ENCODE measurements around the gene ELP2.
"Not testable (repeated sequence)": the region's sequence is repeated elsewhere in the genome, so short reads cannot be mapped to it uniquely, and the experiment has no call there.

The ELP2 gene

DNA sequence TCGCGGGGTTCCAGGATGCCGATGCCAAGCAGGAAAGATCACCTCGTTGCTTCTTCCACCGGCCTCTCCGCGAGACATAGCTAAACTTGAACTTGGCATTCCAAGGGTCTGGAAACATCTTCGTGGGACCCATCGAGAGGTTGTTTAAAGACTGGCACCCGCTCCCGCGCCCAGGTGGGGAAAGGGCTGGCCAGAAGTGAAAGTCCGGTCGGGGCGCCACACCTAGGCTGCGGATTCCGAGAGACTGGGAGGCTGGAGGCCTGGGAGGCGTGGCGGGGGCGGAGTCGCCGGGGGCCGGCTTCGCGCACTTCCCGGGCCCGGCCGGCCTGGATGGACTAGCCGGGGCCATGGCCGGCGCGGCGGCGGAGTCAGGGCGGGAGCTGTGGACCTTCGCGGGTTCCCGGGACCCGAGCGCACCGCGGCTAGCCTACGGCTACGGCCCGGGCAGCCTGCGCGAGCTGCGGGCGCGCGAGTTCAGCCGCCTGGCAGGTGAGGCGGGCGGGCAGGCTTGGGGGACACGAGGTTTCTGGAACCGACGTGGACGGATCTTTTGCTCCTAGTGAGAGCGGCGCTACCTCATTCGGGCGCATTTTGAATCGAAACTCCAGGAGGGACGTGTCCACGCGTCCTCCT lies 57.6 kb downstream of the ELP2 start, which contains the start of gene MOCOS:
Gene MOCOS (plus strand): TSS at position 305 of the 633 bp plus-strand sequence. CDS start 43 bp downstream, at position 348.
- DNase-seq (ENCODE audit: low read depth in 2 of 2, low spot score in 1 of 2) = no peak

DNA sequence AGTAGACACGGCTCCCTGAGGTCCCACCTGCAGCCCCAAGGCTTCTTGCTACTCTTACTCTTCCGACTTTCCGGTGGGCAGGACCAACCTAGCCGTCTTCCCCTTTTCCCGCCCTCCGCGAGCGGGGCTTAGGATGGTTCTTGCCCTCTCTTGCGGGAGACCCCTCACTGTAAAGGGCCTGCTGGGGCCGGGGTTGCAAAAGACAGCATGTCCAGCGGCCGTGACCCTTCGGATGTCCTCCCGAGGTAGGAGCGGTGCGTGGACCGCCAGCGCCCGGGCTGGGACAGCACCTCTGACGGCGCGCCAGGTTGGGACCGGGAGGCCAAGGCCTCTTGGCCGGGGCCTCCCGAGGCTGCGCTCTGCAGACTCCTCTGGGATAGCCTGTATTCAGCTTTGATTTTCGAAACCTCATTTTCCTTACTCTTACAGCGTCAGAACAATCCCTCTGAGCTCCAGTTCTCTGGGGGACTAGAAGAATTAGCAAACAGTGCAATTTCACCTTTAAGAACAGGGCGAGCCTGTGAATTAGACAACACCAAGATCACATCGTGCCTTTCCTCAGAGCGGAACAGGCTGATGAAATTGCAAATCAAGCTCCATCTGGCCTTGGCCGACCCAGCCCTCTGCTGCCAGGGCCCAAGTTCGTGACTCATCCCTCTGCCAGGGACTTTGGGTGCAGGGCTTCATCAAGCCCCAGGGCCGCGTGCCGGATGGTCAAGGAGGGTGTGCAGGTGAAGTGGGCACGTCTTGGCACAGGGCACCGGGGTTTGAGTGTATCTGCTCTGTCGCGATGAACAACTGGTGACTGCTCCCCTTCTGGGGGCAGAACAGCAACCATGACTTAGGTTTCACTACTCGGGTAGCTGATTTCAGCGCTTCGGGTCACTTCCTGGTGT lies 58.4 kb downstream of the ELP2 start:
- DNase-seq (ENCODE audit: low read depth in 2 of 2, low spot score in 1 of 2) = no peak

DNA sequence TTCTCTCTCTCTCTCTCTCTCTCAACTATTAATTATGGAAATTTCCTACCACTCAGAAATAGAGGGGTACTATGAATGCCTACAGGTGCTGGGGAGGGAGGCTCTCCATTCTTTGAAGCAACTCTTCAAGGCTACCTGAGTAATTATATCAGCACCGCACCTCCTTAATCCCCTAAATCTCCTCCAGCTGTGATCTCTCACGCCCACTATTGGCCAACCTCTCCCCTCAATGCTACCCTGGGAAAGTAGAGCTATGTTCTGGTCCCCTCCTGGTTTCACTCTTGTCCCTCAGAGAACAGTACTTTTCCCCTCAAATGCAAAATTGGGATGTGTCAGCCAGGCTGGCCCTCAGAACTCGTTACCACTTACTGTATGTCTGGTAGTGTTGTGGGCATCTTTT lies 59.2 kb downstream of the ELP2 start:
- no peak for DNase-seq (ENCODE audit: low read depth in 2 of 2, low spot score in 1 of 2)

DNA sequence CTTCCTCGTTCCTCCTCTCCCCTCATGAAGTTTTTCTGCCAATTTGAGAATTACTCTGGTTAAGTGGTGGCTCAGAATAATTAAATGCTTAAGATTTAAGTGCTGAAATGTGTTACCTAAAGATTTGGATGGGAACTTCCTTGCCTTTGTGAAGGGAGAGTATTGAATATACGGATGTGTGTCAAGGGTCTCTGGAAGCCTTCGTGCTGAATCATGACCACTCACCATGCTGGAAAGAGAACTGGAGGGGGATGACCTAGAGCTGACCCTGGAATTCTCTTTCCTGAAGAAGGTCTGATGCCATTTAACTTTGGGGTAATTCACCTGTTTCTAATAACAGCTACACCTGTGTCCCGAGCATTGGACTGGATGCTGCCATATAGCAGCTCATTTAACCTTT lies 59.8 kb downstream of the ELP2 start:
- DNase-seq (ENCODE audit: low read depth in 2 of 2, low spot score in 1 of 2) = no peak

DNA sequence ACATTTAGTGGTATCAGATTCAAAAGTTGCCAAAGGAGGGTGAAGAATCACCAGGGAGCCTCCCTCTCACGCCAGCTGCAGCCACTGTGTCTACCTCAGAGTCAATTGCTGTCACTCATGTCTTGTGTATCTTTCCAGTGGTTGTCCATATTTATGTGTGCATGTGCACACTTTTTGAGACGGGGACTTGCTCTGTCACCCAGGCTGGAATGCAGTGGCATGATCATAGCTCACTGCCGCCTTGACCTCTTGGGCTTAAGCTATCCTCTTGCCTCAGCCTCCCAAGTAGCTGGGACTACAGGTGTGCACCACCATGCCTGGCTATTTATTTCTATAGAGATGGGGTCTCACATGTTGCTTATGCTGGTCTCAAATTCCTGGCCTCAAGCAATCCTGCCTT lies 61.6 kb downstream of the ELP2 start:
- no peak for DNase-seq (ENCODE audit: low read depth in 2 of 2, low spot score in 1 of 2)

DNA sequence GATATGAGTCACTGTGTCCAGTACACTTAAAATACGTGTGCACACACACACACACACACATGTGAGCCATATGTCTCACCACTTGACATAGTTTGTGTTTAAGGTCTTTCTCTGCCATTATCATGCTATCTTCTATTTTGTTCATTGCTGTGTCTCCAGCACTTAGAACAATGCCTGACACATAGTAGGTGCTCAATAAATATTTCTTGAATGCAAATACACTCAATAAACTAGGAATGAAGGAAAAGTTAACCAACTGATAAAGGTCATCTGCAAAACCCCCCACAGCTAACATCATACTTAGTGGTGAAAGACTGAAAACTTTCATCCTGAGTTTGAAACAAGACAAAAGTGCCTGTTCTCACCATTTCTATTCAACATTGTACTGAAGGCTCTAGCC lies 62.0 kb downstream of the ELP2 start:
- no peak for DNase-seq (ENCODE audit: low read depth in 2 of 2, low spot score in 1 of 2)

DNA sequence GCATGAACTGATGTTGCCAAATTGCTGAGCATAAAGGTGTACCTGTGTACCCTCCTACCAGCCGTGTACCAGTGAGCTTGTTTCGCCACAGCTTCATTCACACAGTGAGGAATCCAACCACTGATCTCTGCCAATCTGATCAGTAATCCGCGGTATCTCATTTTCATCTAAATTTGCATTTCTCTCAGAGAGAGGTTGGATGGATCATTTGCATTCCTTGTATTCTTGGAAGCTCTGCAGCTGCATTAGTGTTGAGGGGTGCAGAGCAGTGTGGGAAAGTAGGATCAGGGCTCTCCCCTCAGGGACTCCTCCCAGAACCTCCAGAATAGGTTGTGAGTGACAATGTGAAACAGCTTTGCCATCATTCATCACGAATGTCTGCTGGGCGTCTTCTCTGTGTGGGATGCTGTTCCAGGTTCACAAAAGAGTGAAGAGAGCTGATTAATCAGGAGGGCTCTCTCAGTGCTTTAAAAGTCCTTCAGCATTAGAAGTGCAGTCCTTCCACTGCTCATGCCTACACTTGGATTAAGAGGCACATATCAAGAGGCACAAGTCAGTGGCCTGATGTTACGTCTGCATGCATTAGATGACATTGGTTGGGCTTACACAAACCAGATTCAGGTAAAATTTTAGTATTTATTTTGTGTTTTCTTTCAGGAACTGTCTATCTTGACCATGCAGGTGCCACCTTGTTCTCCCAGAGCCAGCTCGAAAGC lies 65.1 kb downstream of the ELP2 start:
- no peak for DNase-seq (ENCODE audit: low read depth in 2 of 2, low spot score in 1 of 2)

DNA sequence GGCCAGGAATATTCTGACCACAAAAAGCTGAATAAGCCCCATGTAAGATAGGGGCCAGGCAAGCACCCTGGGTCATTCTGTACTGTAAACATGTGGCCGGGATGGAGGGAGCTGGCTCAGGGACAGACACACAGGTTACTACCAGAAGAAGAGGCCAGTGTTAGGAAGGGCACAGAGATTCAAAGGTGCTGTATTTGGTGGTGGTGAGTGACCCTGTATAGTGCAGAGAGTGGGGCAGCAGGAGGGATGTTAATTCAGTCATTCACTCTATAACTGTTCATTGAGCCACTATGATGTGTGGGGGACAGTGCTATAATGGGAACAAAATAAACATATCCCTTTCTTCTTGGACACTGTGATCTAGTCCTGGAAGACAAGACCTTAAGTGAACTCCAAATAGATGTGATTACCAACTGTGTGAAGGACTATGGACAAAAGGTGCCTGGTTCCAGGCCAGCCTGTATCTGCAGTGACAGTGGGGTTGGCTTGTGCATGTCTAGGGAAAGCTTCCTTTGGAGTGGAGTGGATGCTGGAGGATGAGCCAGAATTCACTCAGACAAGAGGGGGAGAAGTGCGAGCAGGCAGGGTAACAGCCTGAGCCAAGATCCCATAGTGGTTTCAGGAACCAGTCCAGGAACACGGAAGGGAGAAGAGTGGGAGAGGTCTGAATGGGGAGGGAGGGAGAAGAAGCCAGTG lies 65.9 kb downstream of the ELP2 start:
- DNase-seq (ENCODE audit: low read depth in 2 of 2, low spot score in 1 of 2) = no peak

DNA sequence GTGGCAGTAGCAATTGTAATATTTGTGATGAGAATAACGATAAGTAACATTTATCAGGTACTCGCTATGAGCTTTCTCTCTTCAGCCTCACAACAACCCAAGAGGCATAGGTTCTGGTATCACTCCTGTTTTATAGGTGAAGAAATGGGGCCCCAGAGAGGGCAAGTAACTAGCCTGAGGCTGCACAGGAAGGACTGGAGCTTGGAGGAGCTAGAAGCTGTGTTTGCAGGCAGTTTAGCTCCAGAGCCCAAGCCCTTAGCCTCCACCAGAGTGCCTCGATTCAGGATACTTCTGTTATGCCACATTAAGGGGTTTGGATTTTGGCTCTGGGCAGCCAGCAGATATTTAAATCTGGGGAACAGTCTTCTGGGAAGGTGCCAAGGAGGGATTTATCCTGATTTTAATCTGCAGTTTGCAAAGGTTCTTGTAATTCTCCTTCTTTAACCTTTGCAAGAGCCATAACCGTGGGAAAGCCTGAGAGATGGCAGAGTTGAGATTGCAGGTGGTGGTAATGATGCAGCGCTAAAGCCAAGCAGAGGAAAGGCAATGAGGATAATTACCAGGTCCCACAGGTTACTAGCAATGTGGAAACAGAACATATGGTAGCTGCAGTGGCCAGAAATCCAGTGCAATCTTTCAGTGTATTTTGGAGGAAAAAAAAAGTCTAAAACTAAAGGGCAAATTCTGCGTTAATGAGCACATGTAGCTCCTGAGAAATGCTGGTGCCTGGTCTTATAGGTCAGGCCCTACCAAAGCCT lies 66.7 kb downstream of the ELP2 start:
- DNase-seq (ENCODE audit: low read depth in 2 of 2, low spot score in 1 of 2) = no peak

DNA sequence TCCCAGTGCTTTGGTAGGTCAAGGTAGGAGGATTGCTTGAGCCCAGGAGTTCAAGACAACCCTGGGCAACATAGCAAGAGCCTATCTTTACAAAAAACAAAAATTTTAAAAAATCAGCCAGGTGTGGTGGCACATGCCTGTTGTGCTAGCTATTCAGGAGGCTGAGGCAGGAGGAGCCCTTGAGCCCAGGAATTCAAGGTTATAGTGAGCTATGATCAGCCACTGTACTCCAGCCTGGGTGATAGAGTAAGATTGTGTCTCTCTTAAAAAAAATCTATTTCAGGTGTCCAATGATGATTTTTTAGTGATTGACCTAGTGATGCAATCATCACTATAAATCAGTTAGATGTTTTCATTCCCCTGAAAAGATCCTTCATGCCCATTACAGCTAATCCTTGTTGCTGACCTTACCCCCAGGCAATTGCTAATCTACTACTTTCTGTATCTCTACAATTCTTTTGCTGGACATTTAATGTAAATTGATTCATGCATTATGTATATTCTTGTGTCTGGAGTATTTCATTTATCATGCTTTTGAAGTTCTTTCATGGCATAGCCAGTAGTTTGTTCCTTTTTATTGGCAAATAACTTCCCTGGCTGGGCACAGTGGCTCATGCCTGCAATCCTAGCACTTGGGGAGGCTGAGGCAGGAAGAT lies 67.9 kb downstream of the ELP2 start:
- DNase-seq (ENCODE audit: low read depth in 2 of 2, low spot score in 1 of 2) = no peak

DNA sequence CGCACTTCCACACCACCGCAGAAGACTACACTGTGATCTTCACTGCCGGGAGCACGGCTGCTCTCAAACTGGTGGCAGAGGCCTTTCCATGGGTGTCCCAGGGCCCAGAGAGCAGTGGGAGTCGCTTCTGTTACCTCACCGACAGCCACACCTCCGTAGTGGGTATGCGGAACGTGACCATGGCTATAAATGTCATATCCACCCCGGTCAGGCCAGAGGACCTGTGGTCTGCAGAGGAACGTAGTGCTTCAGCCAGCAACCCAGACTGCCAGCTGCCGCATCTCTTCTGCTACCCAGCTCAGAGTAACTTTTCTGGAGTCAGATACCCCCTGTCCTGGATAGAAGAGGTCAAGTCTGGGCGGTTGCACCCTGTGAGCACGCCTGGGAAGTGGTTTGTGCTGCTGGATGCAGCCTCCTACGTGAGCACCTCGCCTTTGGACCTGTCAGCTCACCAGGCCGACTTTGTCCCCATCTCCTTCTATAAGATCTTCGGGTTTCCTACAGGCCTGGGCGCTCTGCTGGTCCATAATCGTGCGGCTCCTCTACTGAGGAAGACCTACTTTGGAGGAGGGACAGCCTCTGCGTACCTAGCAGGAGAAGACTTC lies 70.1 kb downstream of the ELP2 start:
- no peak for DNase-seq (ENCODE audit: low read depth in 2 of 2, low spot score in 1 of 2)

DNA sequence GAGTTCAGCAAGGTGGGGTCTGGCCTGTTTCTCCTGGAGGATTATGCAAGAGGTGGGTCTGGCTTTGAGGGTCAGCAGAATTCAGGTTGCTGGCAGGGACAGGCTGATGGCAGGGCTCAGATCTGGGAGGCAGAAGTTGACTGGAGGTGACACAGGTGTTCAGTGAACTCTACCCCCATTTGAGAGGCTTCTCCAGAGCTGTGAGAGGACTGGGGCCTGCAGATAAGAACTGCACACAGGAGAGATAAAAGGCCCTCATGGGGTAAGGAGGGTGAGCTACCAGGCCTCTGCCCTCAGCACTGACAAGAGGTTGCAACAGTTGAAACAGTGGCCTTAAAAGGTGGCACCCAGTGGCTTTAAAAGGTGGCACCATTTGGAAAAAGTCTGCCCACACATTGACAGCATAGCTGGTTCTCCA lies 70.7 kb downstream of the ELP2 start:
- DNase-seq (ENCODE audit: low read depth in 2 of 2, low spot score in 1 of 2) = no peak

DNA sequence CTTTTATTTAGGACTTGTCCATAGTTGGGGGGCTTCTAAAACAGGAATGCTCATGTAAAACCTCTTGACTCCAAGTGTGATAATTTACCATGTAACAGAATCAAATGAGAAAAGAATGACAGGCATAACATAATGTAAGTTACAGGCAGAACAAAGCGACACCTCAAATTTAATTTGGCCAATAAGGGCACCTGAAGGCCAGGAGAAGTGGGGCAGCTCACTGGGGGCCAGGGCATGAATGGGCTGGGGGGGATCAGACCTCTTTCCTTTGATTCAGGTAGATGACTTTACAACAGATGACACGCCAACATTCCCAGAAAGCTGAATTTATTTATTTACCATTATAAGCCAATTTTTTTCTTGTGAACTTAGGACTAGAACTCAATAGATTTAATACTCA lies 72.1 kb downstream of the ELP2 start:
- DNase-seq (ENCODE audit: low read depth in 2 of 2, low spot score in 1 of 2) = no peak

DNA sequence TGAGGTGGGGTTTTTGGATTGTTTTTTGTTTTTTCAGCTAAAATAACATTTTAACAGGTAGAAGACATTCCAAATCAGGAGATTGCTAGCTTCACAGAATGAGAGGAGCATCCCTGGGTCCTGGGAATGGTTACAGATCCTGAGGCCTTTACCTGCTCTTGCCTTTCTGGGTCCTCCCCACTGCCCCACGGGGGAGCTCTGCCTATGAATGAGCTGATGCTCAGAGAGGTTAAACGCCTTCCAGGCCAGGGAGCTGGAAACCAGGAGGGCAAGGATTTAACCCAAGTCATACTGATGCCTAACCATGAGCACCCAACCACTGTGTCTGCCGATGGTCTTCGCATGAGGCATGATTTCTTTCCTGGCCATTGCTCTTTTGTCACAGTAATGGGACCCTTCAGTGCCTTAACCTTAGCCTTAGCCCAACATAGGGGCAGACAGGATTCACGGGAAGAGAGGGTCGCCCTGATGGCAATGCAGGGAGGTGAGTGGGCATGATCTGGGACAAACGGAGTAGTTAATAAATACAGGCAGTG lies 73.7 kb downstream of the ELP2 start:
- DNase-seq (ENCODE audit: low read depth in 2 of 2, low spot score in 1 of 2) = no peak

DNA sequence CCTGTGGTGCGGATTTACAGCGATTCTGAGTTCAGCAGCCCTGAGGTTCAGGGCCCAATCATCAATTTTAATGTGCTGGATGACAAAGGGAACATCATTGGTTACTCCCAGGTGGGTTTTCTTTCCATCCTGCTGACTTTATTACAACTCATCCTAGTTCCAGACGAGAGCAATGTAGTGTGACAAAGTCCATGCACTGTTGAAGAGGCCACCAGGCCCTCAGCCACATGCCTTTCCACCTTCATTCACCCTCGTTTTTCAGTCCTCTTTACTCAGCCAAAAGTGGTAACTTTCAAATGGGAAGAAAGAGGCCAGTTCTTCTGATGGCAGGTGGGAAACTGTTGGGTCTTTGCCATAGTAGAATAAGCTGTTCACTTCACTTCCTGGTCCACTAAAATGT lies 75.5 kb downstream of the ELP2 start:
- no peak for DNase-seq (ENCODE audit: low read depth in 2 of 2, low spot score in 1 of 2)

DNA sequence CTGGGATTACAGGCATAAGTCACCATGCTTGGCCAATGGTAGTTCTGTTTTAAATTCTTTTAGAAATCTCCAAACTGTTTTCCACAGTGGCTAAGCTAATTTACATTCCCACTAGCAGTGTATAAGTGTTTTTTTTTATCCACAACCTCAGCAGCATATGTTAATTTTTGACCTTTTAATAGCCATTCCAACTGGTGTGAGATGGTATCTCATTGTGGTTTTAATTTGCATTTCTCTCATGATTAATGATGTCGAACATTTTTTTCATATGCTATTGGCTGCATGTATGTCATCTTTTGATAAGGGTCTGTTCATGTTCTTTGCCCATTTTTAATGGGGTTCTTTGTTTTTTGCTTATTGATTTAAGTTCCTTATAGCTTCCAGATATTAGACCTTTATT lies 77.6 kb downstream of the ELP2 start:
- DNase-seq (ENCODE audit: low read depth in 2 of 2, low spot score in 1 of 2) = no peak

DNA sequence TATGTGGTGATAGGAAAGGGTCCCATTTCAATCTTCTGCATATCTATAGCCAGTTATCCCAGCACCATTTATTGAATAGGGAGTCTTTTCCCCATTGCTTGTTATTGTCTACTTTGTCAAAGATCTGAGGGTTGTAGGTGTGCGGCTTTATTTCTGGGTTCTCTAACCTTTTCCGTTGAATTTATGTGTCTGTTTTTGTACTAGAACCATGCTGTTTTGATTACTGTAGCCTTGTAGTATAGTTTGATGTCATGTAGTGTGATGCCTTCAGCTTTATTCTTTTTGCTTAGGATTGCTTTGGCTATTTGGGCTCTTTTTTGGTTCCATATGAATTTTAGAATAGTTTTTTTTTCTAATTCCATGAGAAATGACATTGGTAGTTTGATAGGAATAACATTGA lies 78.3 kb downstream of the ELP2 start:
- DNase-seq (ENCODE audit: low read depth in 2 of 2, low spot score in 1 of 2) = not testable (repeated sequence)

DNA sequence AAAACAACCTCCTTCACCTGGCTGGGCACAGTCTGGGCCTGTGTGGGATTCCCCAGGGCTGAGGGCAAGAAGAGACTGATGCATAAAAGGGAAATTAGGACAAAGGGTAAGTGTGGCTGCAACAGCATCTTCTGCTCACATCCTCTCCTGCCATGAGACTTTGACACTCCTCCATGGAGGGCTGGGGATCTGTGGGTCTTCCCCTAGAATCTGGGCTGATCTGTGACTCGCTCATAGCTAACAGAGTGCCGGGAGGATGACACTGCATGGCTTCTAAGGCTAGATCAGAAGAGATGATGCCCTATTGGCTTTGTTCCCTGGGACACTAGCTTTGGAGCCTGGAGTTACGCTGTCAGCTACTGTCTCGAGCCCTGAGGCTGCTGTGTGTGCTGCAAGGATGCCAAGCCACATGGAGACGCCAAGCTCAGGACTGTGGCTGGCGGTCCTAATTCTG lies 81.9 kb downstream of the ELP2 start:
- no peak for DNase-seq (ENCODE audit: low read depth in 2 of 2, low spot score in 1 of 2)
